ENCODE results near the gene FADD. TPM values are rescaled to one million over a fixed set of nuclear protein-coding genes. Genes with fewer than 3 reads are reported as not detected.

Gene FADD
- total RNA-seq, 1 donor from 2014 or later, result 40.8 TPM

DNA sequence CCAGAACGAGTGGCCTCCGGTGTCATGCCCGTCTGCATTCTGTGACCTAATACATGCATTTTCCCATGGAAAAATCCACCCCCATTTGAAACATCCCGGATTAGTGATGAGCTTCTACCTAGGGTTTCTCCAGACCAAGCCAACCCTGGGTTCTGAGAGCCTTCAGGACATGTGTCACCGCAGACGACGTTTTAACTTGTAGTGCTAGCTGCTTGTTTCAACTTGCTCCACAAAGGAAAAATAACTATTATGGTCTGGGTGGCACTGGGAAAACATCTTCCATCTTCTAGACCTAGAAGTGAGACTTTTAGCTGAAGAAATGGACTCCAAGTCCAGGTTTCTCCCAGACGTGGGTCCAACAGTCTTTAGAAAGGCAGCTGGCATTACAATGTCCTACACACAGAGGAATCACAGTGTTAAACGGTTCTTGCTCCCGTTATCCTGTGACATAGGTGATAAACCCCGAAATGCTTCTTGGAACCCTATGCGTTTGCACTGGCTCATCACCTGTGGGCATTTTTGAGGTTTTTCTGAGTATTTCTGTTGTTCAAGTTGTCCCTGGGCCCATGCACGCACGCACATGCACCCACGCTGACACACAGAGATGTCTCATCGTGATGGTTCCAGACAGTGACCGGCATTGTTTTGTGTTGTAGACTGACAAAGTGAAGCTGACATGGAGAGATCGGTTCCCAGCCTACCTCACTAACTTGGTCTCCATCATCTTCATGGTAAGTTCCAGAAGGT is 46.6 kb upstream of the FADD start:
- Histone ChIP-seq H3K9ac (ENCODE audit: low read length) (no peak overlapping the region), H3K27ac (ENCODE audit: low read depth, low read length) (no peak overlapping the region), H3K4me1 (ENCODE audit: insufficient read depth, low read length) (peaks cover 13% of the 10 kb centered on the region), H3K4me3 (ENCODE audit: insufficient read depth, low read depth, low read length) (no peak overlapping the region), H3K36me3 (ENCODE audit: insufficient read depth, low read length) (no peaks in the 10 kb centered on the region), H4K20me1 (ENCODE audit: insufficient read depth, low read length) (no peaks in the 10 kb centered on the region), H3K9me3 (ENCODE audit: insufficient read depth, low read depth, low read length) (no peaks in the 10 kb centered on the region), H3K79me2 (ENCODE audit: insufficient read depth, low read length) (no peaks in the 10 kb centered on the region), H3K27me3 (ENCODE audit: insufficient read depth, low read length) (no peaks in the 10 kb centered on the region), H3K4me2 (ENCODE audit: low read length) (no peak overlapping the region), H2AFZ (ENCODE audit: low read depth, low read length) (no peak overlapping the region)
- Mint-ChIP-seq H3K9me3 (ENCODE audit: unreplicated experiment) (no peaks in the 10 kb centered on the region), H3K36me3 (ENCODE audit: low read depth, unreplicated experiment) (no peaks in the 10 kb centered on the region), H3K4me1 (ENCODE audit: low read depth, unreplicated experiment) (no peaks in the 10 kb centered on the region), H3K27me3 (ENCODE audit: low read depth, unreplicated experiment) (peaks cover 43% of the 10 kb centered on the region), H3K27ac (ENCODE audit: unreplicated experiment) (no peak overlapping the region), H3K4me3 (ENCODE audit: unreplicated experiment) (no peak overlapping the region)
- DNase-seq (ENCODE audit: low read depth) (no peak), FAIRE-seq (no peak)
- TF ChIP-seq CTCF (IDR thresholded peaks at IDR 0.05; ENCODE audit: insufficient read depth, low read depth, low read length) (no peak), EZH2 (IDR thresholded peaks at IDR 0.05; ENCODE audit: insufficient read depth, low read length) (no peak)

GRCh38 chr11:70158201-70158600 is 44.9 kb upstream of the FADD start:
- H4K20me1 ChIP-seq (ENCODE audit: insufficient read depth, low read length), result no peaks in the 10 kb centered on the region
- H3K27ac Mint-ChIP-seq (ENCODE audit: unreplicated experiment), result no peak overlapping the region
- no peak overlapping the region for H3K4me3 Mint-ChIP-seq (ENCODE audit: unreplicated experiment)
- H3K27me3 Mint-ChIP-seq (ENCODE audit: low read depth, unreplicated experiment), result peaks cover 43% of the 10 kb centered on the region
- no peaks in the 10 kb centered on the region for H3K4me1 Mint-ChIP-seq (ENCODE audit: low read depth, unreplicated experiment)
- no peaks in the 10 kb centered on the region for H3K9me3 Mint-ChIP-seq (ENCODE audit: unreplicated experiment)
- no peaks in the 10 kb centered on the region for H3K36me3 ChIP-seq (ENCODE audit: insufficient read depth, low read length)
- no peak overlapping the region for H2AFZ ChIP-seq (ENCODE audit: low read depth, low read length)
- H3K36me3 Mint-ChIP-seq (ENCODE audit: low read depth, unreplicated experiment), result no peaks in the 10 kb centered on the region
- no peak for TF ChIP-seq EZH2 (IDR thresholded peaks at IDR 0.05; ENCODE audit: insufficient read depth, low read length)
- peak; percentile 37 for TF ChIP-seq CTCF (IDR thresholded peaks at IDR 0.05; ENCODE audit: insufficient read depth, low read depth, low read length)
- FAIRE-seq (no peak), DNase-seq (ENCODE audit: low read depth) (no peak)
- H3K9ac ChIP-seq (ENCODE audit: low read length), result no peak overlapping the region
- H3K4me2 ChIP-seq (ENCODE audit: low read length), result no peak overlapping the region
- no peaks in the 10 kb centered on the region for H3K9me3 ChIP-seq (ENCODE audit: insufficient read depth, low read depth, low read length)
- no peaks in the 10 kb centered on the region for H3K79me2 ChIP-seq (ENCODE audit: insufficient read depth, low read length)
- no peak overlapping the region for H3K4me3 ChIP-seq (ENCODE audit: insufficient read depth, low read depth, low read length)
- H3K27ac ChIP-seq (ENCODE audit: low read depth, low read length), result no peak overlapping the region
- no peaks in the 10 kb centered on the region for H3K27me3 ChIP-seq (ENCODE audit: insufficient read depth, low read length)
- peaks cover 13% of the 10 kb centered on the region for H3K4me1 ChIP-seq (ENCODE audit: insufficient read depth, low read length)

DNA sequence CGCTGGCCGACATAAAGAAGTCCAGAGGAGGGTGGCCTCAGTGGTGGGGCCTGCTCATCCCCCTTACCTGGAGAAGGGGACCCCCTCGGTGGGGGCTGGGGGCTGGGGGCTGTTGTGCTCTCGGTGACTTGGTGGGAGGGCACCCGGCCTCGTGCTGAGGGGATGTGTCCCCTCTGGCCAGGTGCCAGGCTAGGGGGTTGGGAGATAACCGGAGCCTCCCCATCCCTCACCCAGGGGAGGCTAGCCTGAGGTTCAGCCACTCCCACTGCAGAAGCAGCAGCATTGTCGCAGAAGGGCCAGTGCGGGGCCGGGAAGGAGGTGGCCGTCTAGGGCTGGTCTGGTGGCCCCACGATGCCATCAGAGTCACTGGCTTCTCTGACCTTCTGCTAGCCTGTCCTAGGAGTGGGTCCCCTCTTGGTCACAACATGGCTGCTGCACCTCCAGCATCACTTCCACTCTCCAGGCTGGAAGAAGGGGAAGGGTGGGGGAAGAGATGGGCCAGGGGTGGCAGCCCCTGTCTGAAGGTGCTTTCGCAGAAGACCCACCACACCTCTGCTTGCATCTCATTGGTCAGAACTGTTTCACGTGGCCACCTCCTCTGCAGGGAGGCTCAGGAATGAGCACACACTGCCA is 44.2 kb upstream of the FADD start:
- FAIRE-seq (no peak), DNase-seq (ENCODE audit: low read depth) (no peak)
- H2AFZ ChIP-seq (ENCODE audit: low read depth, low read length), result no peak overlapping the region
- no peak overlapping the region for H3K9ac ChIP-seq (ENCODE audit: low read length)
- H3K4me3 ChIP-seq (ENCODE audit: insufficient read depth, low read depth, low read length), result no peak overlapping the region
- no peaks in the 10 kb centered on the region for H3K27me3 ChIP-seq (ENCODE audit: insufficient read depth, low read length)
- H3K4me2 ChIP-seq (ENCODE audit: low read length), result no peak overlapping the region
- TF ChIP-seq EZH2 (IDR thresholded peaks at IDR 0.05; ENCODE audit: insufficient read depth, low read length) (no peak), CTCF (IDR thresholded peaks at IDR 0.05; ENCODE audit: insufficient read depth, low read depth, low read length) (no peak)
- Mint-ChIP-seq H3K27me3 (ENCODE audit: low read depth, unreplicated experiment) (peaks cover 50% of the 10 kb centered on the region), H3K4me3 (ENCODE audit: unreplicated experiment) (no peak overlapping the region), H3K27ac (ENCODE audit: unreplicated experiment) (no peak overlapping the region), H3K36me3 (ENCODE audit: low read depth, unreplicated experiment) (no peaks in the 10 kb centered on the region), H3K9me3 (ENCODE audit: unreplicated experiment) (no peaks in the 10 kb centered on the region), H3K4me1 (ENCODE audit: low read depth, unreplicated experiment) (no peaks in the 10 kb centered on the region)
- H4K20me1 ChIP-seq (ENCODE audit: insufficient read depth, low read length), result no peaks in the 10 kb centered on the region
- H3K79me2 ChIP-seq (ENCODE audit: insufficient read depth, low read length), result no peaks in the 10 kb centered on the region
- H3K36me3 ChIP-seq (ENCODE audit: insufficient read depth, low read length), result no peaks in the 10 kb centered on the region
- no peak overlapping the region for H3K27ac ChIP-seq (ENCODE audit: low read depth, low read length)
- H3K4me1 ChIP-seq (ENCODE audit: insufficient read depth, low read length), result peaks cover 13% of the 10 kb centered on the region
- no peaks in the 10 kb centered on the region for H3K9me3 ChIP-seq (ENCODE audit: insufficient read depth, low read depth, low read length)

All from astrocyte (in vitro differentiated cells and primary cell).